ENCODE measurements around the gene FMR1. TPM values are rescaled to one million over a fixed set of nuclear protein-coding genes. Genes with fewer than 3 reads are reported as not detected.

FMR1 gene
- total RNA-seq, 2 experiments from 2014 or later, result 27.2 to 28.2 TPM

- Mint-ChIP-seq H3K4me3 (peak overlapping the region; percentile 97), H3K9me3 (no peaks in the 10 kb centered on the region), H3K36me3 (ENCODE audit: low read depth) (peaks cover 3% of the 10 kb centered on the region), H3K27me3 (no peaks in the 10 kb centered on the region), H3K4me1 (ENCODE audit: low read depth) (peaks cover 45% of the 10 kb centered on the region), H3K27ac (peak overlapping the region; percentile 63)
- ChIA-PET POLR2A (no interaction called here), CTCF (no interaction called here)
- intact Hi-C loops (cut with micrococcal nuclease), result no loop called here
- DNase-seq (no peak), ATAC-seq (no peak)
- no peak for TF ChIP-seq CTCF (IDR thresholded peaks at IDR 0.05)
These were observed 2.9 kb downstream of the FMR1 start for GRCh38 chrX:147914591-147914990.

- ChIA-PET POLR2A (no interaction called here), CTCF (no interaction called here)
- no peaks in the 10 kb centered on the region for H3K27me3 Mint-ChIP-seq
- no peak for DNase-seq
- no peaks in the 10 kb centered on the region for H3K9me3 Mint-ChIP-seq
- TF ChIP-seq CTCF (IDR thresholded peaks at IDR 0.05), result no peak
- H3K4me1 Mint-ChIP-seq (ENCODE audit: low read depth), result peaks cover 51% of the 10 kb centered on the region
- intact Hi-C loops (cut with micrococcal nuclease), result no loop called here
- peak overlapping the region; percentile 46 for H3K27ac Mint-ChIP-seq
- ATAC-seq, result no peak
- peaks cover 3% of the 10 kb centered on the region for H3K36me3 Mint-ChIP-seq (ENCODE audit: low read depth)
- H3K4me3 Mint-ChIP-seq, result no peak overlapping the region
These were observed 4.8 kb downstream of the FMR1 start for GRCh38 chrX:147916375-147916968.

- intact Hi-C loops (cut with micrococcal nuclease), result no loop called here
- DNase-seq, result peak; percentile 36
- Mint-ChIP-seq H3K4me1 (ENCODE audit: low read depth) (peaks cover 59% of the 10 kb centered on the region), H3K4me3 (peak overlapping the region; percentile 49), H3K27me3 (no peaks in the 10 kb centered on the region), H3K9me3 (no peaks in the 10 kb centered on the region), H3K27ac (peak overlapping the region; percentile 95), H3K36me3 (ENCODE audit: low read depth) (no peaks in the 10 kb centered on the region)
- TF ChIP-seq CTCF (IDR thresholded peaks at IDR 0.05), result no peak
- CTCF ChIA-PET, result no interaction called here
- peak; percentile 88 for ATAC-seq
- POLR2A ChIA-PET, result interaction anchor here (0.5 kb wide), 1 partner anchor 1601 kb away, joined by 3 read pairs; no protein-coding TSS in a partner anchor
These were observed 6.3 kb downstream of the FMR1 start for GRCh38 chrX:147917700-147918695.

GRCh38 chrX:147920161-147920666 lies 8.5 kb downstream of the FMR1 start:
- H3K36me3 Mint-ChIP-seq (ENCODE audit: low read depth), result no peaks in the 10 kb centered on the region
- no peak for TF ChIP-seq CTCF (IDR thresholded peaks at IDR 0.05)

More at GRCh38 chrX:147920161-147920666, 8.5 kb downstream of the FMR1 start:
- ATAC-seq (no peak), DNase-seq (no peak)
- Mint-ChIP-seq H3K4me3 (no peak overlapping the region), H3K27me3 (no peaks in the 10 kb centered on the region), H3K4me1 (ENCODE audit: low read depth) (peaks cover 54% of the 10 kb centered on the region), H3K27ac (no peak overlapping the region), H3K9me3 (no peaks in the 10 kb centered on the region)
- ChIA-PET CTCF (no interaction called here), POLR2A (interaction anchor here (1.2 kb wide), 1 partner anchor 10 kb away, joined by 3 read pairs; no protein-coding TSS in a partner anchor)
- intact Hi-C loops (cut with micrococcal nuclease), result no loop called here
